A673 (cell line): ENCODE results near the gene OLFML1.

Experiments used
- EZH2 ChIP-seq: fragments of 200-600 bp; sonication (generic); IDR thresholded peaks from 2 replicates; pipeline ENCODE4 v1.6.1; 2017; ENCODE audit warnings: borderline replicate concordance, low read depth, mild to moderate bottlenecking, mixed read lengths, antibody characterized with exemption, low read length; ENCODE audit not compliant: poor library complexity, severe bottlenecking
- TF ChIP-seq, protein P1 (sequence below): fragments of 300-800, 200-600 bp; sonication (generic); conservative IDR thresholded peaks from 2 replicates; pipeline ENCODE4 v1.5.1; 2017; ENCODE audit warnings: low read depth, mild to moderate bottlenecking, antibody characterized with exemption, low read length, moderate library complexity, mixed read lengths

GRCh38 chr11:7448201-7448600, 37.1 kb upstream of the OLFML1 start:
- TF ChIP-seq, protein P1, sequence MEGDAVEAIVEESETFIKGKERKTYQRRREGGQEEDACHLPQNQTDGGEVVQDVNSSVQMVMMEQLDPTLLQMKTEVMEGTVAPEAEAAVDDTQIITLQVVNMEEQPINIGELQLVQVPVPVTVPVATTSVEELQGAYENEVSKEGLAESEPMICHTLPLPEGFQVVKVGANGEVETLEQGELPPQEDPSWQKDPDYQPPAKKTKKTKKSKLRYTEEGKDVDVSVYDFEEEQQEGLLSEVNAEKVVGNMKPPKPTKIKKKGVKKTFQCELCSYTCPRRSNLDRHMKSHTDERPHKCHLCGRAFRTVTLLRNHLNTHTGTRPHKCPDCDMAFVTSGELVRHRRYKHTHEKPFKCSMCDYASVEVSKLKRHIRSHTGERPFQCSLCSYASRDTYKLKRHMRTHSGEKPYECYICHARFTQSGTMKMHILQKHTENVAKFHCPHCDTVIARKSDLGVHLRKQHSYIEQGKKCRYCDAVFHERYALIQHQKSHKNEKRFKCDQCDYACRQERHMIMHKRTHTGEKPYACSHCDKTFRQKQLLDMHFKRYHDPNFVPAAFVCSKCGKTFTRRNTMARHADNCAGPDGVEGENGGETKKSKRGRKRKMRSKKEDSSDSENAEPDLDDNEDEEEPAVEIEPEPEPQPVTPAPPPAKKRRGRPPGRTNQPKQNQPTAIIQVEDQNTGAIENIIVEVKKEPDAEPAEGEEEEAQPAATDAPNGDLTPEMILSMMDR: 0 out of 2 replicates have a peak, but pooled peaks have one; percentile 15
- TF ChIP-seq EZH2: no peak
